Erythroblast (primary cell): ENCODE results near the gene FGF14.

ENCODE experiments used
- GATA1 ChIP-seq: IDR thresholded peaks from 2 replicates; pipeline ENCODE4 v1.6.1; 2011; ENCODE audit warnings: low read depth, mild to moderate bottlenecking, control low read depth, low read length, moderate library complexity
- POLR2A ChIP-seq: IDR thresholded peaks from 2 replicates; pipeline ENCODE4 v1.6.1; 2011; ENCODE audit warnings: mild to moderate bottlenecking, low read length

GRCh38 chr13:101708115-101708514 lies 693.7 kb downstream of the FGF14 start:
- TF ChIP-seq POLR2A = no peak
- TF ChIP-seq GATA1 = no peak
